Measurements from ENCODE around the gene LUC7L2.

LUC7L2 gene

GRCh38 chr7:139361523-139361922, 1.8 kb downstream of the LUC7L2 start:
- in situ Hi-C loops (cut with MboI; ENCODE audit: low pct_unique_long_range_greater_than_20kb, low sequenced_read_pairs, unreplicated experiment), result no loop called here
- no peak for DNase-seq (ENCODE audit: low spot score)
- TF ChIP-seq CTCF (IDR thresholded peaks at IDR 0.05; ENCODE audit: extremely low read depth, insufficient read depth, missing control alignments), result no peak

GRCh38 chr7:139362302-139362701, 2.6 kb downstream of the LUC7L2 start:
- no peak for DNase-seq (ENCODE audit: low spot score)
- TF ChIP-seq CTCF (IDR thresholded peaks at IDR 0.05; ENCODE audit: extremely low read depth, insufficient read depth, missing control alignments), result no peak

GRCh38 chr7:139362981-139363380, 3.3 kb downstream of the LUC7L2 start:
- no peak for DNase-seq (ENCODE audit: low spot score)
- in situ Hi-C loops (cut with MboI; ENCODE audit: low pct_unique_long_range_greater_than_20kb, low sequenced_read_pairs, unreplicated experiment), result no loop called here
- no peak for TF ChIP-seq CTCF (IDR thresholded peaks at IDR 0.05; ENCODE audit: extremely low read depth, insufficient read depth, missing control alignments)

More at GRCh38 chr7:139362302-139362701, 2.6 kb downstream of the LUC7L2 start:
- in situ Hi-C loops (cut with MboI; ENCODE audit: low pct_unique_long_range_greater_than_20kb, low sequenced_read_pairs, unreplicated experiment), result no loop called here

GRCh38 chr7:139365336-139365735, 5.6 kb downstream of the LUC7L2 start:
- DNase-seq (ENCODE audit: low spot score), result no peak
- in situ Hi-C loops (cut with MboI; ENCODE audit: low pct_unique_long_range_greater_than_20kb, low sequenced_read_pairs, unreplicated experiment), result no loop called here
- TF ChIP-seq CTCF (IDR thresholded peaks at IDR 0.05; ENCODE audit: extremely low read depth, insufficient read depth, missing control alignments), result no peak

GRCh38 chr7:139366400-139366799, 6.7 kb downstream of the LUC7L2 start:
- TF ChIP-seq CTCF (IDR thresholded peaks at IDR 0.05; ENCODE audit: extremely low read depth, insufficient read depth, missing control alignments), result no peak
- DNase-seq (ENCODE audit: low spot score), result no peak
- in situ Hi-C loops (cut with MboI; ENCODE audit: low pct_unique_long_range_greater_than_20kb, low sequenced_read_pairs, unreplicated experiment), result no loop called here

- TF ChIP-seq CTCF (IDR thresholded peaks at IDR 0.05; ENCODE audit: extremely low read depth, insufficient read depth, missing control alignments), result no peak
- in situ Hi-C loops (cut with MboI; ENCODE audit: low pct_unique_long_range_greater_than_20kb, low sequenced_read_pairs, unreplicated experiment), result no loop called here
- no peak for DNase-seq (ENCODE audit: low spot score)
Observed at GRCh38 chr7:139367438-139368155, 7.9 kb downstream of the LUC7L2 start.
